Measurements from ENCODE around the gene AGAP2.
"Not testable (repeated sequence)": the region's sequence is repeated elsewhere in the genome, so short reads cannot be mapped to it uniquely, and the experiment has no call there.

AGAP2 gene

GRCh38 chr12:57717846-57718640 is 20.5 kb downstream of the AGAP2 start:
- no peak overlapping the region for H3K4me3 ChIP-seq
- H3K27ac ChIP-seq, result no peak overlapping the region

GRCh38 chr12:57717131-57717530 is 21.4 kb downstream of the AGAP2 start:
- Histone ChIP-seq H3K27ac (no peak overlapping the region), H3K4me3 (no peak overlapping the region)

- Histone ChIP-seq H3K27ac (no peak overlapping the region), H3K4me3 (no peak overlapping the region)
Observed at GRCh38 chr12:57716305-57716704, 22.2 kb downstream of the AGAP2 start.

GRCh38 chr12:57715786-57716185 is 22.8 kb downstream of the AGAP2 start:
- H3K4me3 ChIP-seq, result no peak overlapping the region
- H3K27ac ChIP-seq, result no peak overlapping the region

GRCh38 chr12:57715036-57715748 is 23.4 kb downstream of the AGAP2 start:
- not testable (repeated sequence) for H3K27ac ChIP-seq, H3K4me3 ChIP-seq

- H3K27ac ChIP-seq, result no peak overlapping the region
Observed at GRCh38 chr12:57713209-57713608, 25.3 kb downstream of the AGAP2 start.

GRCh38 chr12:57712701-57713100 is 25.8 kb downstream of the AGAP2 start:
- Histone ChIP-seq H3K4me3 (no peak overlapping the region), H3K27ac (no peak overlapping the region)

More at GRCh38 chr12:57713209-57713608, 25.3 kb downstream of the AGAP2 start:
- H3K4me3 ChIP-seq, result no peak overlapping the region

- no peak overlapping the region for H3K27ac ChIP-seq
Observed at GRCh38 chr12:57708296-57708695, 30.2 kb downstream of the AGAP2 start.

GRCh38 chr12:57707250-57707649 is 31.3 kb downstream of the AGAP2 start:
- H3K27ac ChIP-seq, result no peak overlapping the region
- H3K4me3 ChIP-seq, result no peak overlapping the region

More at GRCh38 chr12:57708296-57708695, 30.2 kb downstream of the AGAP2 start:
- H3K4me3 ChIP-seq, result no peak overlapping the region

- Histone ChIP-seq H3K27ac (no peak overlapping the region), H3K4me3 (no peak overlapping the region)
Observed at GRCh38 chr12:57700317-57700716, 38.2 kb downstream of the AGAP2 start.

- Histone ChIP-seq H3K4me3 (no peak overlapping the region), H3K27ac (no peak overlapping the region)
Observed at GRCh38 chr12:57698414-57698813, 40.1 kb downstream of the AGAP2 start.

- H3K4me3 ChIP-seq, result no peak overlapping the region
- H3K27ac ChIP-seq, result no peak overlapping the region
Observed at GRCh38 chr12:57697076-57697475, 41.5 kb downstream of the AGAP2 start.

GRCh38 chr12:57695770-57696432 is 42.6 kb downstream of the AGAP2 start:
- H3K4me3 ChIP-seq, result no peak overlapping the region

GRCh38 chr12:57694459-57695019 is 44.0 kb downstream of the AGAP2 start:
- peak overlapping the region; percentile 9 to 91 (median 83) for H3K27ac ChIP-seq

More at GRCh38 chr12:57695770-57696432, 42.6 kb downstream of the AGAP2 start:
- no peak overlapping the region for H3K27ac ChIP-seq

GRCh38 chr12:57693659-57694458 is 44.7 kb downstream of the AGAP2 start, which contains the start of gene OS9:
Gene OS9 (plus strand): TSS chr12:57694132. CDS start chr12:57694162, 30 bp downstream.
- peak within 1 kb of the TSS; percentile 61 to 93 (median 90) for H3K4me3 ChIP-seq
- peak within 1 kb of the TSS; percentile 9 to 91 (median 83) for H3K27ac ChIP-seq

More at GRCh38 chr12:57694459-57695019, 44.0 kb downstream of the AGAP2 start:
- H3K4me3 ChIP-seq, result peak overlapping the region; percentile 61 to 93 (median 90)

- H3K27ac ChIP-seq, result peak overlapping the region in 1 of 21 experiments; percentile 77
Observed at GRCh38 chr12:57693317-57693658, 45.3 kb downstream of the AGAP2 start.

GRCh38 chr12:57692500-57692899 is 46.0 kb downstream of the AGAP2 start:
- no peak overlapping the region for H3K4me3 ChIP-seq

More at GRCh38 chr12:57693317-57693658, 45.3 kb downstream of the AGAP2 start:
- peak overlapping the region in 2 of 7 experiments; percentile 9 to 91 for H3K4me3 ChIP-seq

GRCh38 chr12:57688931-57689330 is 49.6 kb downstream of the AGAP2 start:
- H3K4me3 ChIP-seq, result no peak overlapping the region
- H3K27ac ChIP-seq, result no peak overlapping the region

More at GRCh38 chr12:57692500-57692899, 46.0 kb downstream of the AGAP2 start:
- H3K27ac ChIP-seq, result no peak overlapping the region

- no peak overlapping the region for H3K27ac ChIP-seq
Observed at GRCh38 chr12:57687862-57688261, 50.7 kb downstream of the AGAP2 start.

More at GRCh38 chr12:57687862-57688261, 50.7 kb downstream of the AGAP2 start:
- H3K4me3 ChIP-seq, result no peak overlapping the region

Data from skin epidermis (tissue), 12 donors.